ENCODE results near the gene NACA2. TPM values are rescaled to one million over a fixed set of nuclear protein-coding genes. Genes with fewer than 3 reads are reported as not detected.

The NACA2 gene
- total and polyA plus RNA-seq, 7 donors = 0.04 TPM; not detected in 6

GRCh38 chr17:61547113-61547512 lies 43.9 kb downstream of the NACA2 start:
- ATAC-seq = no peak
- Histone ChIP-seq H3K4me1 (no peaks in the 10 kb centered on the region), H3K27me3 (ENCODE audit: insufficient read depth in 3 of 3, low read length in 2 of 3) (peaks cover 0 to 4% (median 0%) of the 10 kb centered on the region in 3 donors), H3K9me3 (no peaks in the 10 kb centered on the region), H3K4me3 (no peak overlapping the region), H3K27ac (no peak overlapping the region), H3K36me3 (ENCODE audit: insufficient read depth in 1 of 2, low read depth in 1 of 2) (no peaks in the 10 kb centered on the region)
- TF ChIP-seq CTCF (IDR thresholded peaks at IDR 0.05) = no peak
- intact Hi-C loops (cut with DNase I) = no loop called here
- DNase-seq = no peak

DNA sequence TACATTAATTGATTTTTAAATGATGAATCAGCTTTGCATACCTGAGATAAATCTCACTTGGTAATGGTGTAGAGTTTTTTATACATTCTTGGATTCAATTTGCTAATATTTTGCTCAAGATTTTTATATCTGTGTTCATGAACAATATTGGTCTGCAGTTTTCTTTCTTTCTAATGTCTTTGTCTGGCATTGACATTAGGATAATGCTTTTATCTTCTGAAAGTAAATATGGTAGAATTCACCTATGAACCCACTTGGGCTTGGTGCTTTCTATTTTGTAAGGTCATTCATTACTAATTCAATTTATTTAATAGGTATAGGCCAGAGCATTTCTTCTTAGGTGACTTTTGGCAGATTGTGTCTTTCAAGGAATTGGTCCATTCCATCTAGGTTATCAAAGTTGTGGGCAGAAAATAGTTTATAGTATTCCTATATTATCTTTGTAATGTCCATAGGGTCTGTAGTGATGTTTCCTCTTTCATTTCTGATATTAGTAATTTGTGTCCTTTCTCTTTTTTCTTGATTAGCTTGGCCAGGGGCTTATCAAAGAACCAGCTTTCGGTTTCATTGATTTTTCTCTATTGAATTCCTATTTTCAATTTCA lies 45.6 kb downstream of the NACA2 start:
- DNase-seq (no peak), ATAC-seq (no peak)
- no peak for TF ChIP-seq CTCF (IDR thresholded peaks at IDR 0.05)
- intact Hi-C loops (cut with DNase I) = no loop called here
- H3K27ac ChIP-seq = no peak overlapping the region
- WGBS, 3 donors = 91 to 94% (median 92%) methylated on average over 1 of the region's 1 CpG
- no peaks in the 10 kb centered on the region for H3K36me3 ChIP-seq (ENCODE audit: insufficient read depth in 1 of 2, low read depth in 1 of 2)
- H3K4me3 ChIP-seq = no peak overlapping the region
- peaks cover 7% of the 10 kb centered on the region for H3K9me3 ChIP-seq
- no peaks in the 10 kb centered on the region for H3K4me1 ChIP-seq
- H3K27me3 ChIP-seq (ENCODE audit: insufficient read depth in 3 of 3, low read length in 2 of 3) = peaks cover 0 to 4% (median 0%) of the 10 kb centered on the region in 3 donors

- Histone ChIP-seq H3K27ac (no peak overlapping the region), H3K36me3 (ENCODE audit: insufficient read depth in 1 of 2, low read depth in 1 of 2) (no peaks in the 10 kb centered on the region), H3K4me1 (no peaks in the 10 kb centered on the region), H3K27me3 (ENCODE audit: insufficient read depth in 3 of 3, low read length in 2 of 3) (no peaks in the 10 kb centered on the region), H3K9me3 (peaks cover 10% of the 10 kb centered on the region), H3K4me3 (no peak overlapping the region)
- intact Hi-C loops (cut with DNase I) = no loop called here
- ATAC-seq = no peak
- DNase-seq = no peak
- WGBS, 3 donors = 80 to 82% (median 80%) methylated on average over 9 of the region's 9 CpGs
- TF ChIP-seq CTCF (IDR thresholded peaks at IDR 0.05) = no peak
These were observed 47.1 kb downstream of the NACA2 start for GRCh38 chr17:61543786-61544415.

DNA sequence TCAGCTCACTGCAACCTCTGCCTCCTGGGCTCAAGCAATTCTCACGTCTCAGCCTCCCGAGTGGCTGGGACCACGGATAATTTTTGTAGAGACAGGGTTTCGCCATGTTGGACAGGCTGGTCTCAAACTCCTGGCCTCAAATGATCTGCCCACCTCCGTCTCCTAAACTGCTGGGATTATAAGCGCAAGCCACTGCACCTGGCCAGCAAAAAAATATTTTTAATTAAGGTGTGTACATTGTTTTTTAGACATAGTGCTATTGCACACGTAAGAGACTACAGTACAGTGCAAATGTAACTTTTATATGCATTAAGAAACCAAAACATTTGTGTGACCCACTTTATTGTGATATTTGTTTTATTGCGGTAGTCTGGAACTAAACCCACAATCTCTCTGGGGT lies 49.0 kb downstream of the NACA2 start:
- intact Hi-C loops (cut with DNase I) = no loop called here
- WGBS, 3 donors = 88 to 93% (median 89%) methylated on average over 8 of the region's 8 CpGs
- ATAC-seq = no peak

More for the DNA sequence above, 49.0 kb downstream of the NACA2 start:
- Histone ChIP-seq H3K27ac (no peak overlapping the region), H3K27me3 (ENCODE audit: insufficient read depth in 3 of 3, low read length in 2 of 3) (no peaks in the 10 kb centered on the region), H3K4me1 (no peaks in the 10 kb centered on the region), H3K36me3 (ENCODE audit: insufficient read depth in 1 of 2, low read depth in 1 of 2) (no peaks in the 10 kb centered on the region), H3K9me3 (peaks cover 10% of the 10 kb centered on the region), H3K4me3 (no peak overlapping the region)
- no peak for DNase-seq
- TF ChIP-seq CTCF (IDR thresholded peaks at IDR 0.05) = no peak

All from psoas muscle (tissue), 8 donors.